OCI-LY3 (cell line): Measurements from ENCODE around the gene TNNI2.

Experiments
- H2AFZ ChIP-seq: fragments of 200-600, 300-600 bp; shearing (Covaris generic); 2 replicates; pipeline ENCODE4 v1.6.0; 2014; ENCODE audit warnings: antibody characterized with exemption, low read depth, low read length
- H3K27ac ChIP-seq: fragments of 200-600, 300-600 bp; sonication (generic); 2 replicates; pipeline ENCODE4 v1.5.1; 2014; ENCODE audit warnings: mild to moderate bottlenecking, low read length, moderate library complexity, mixed read lengths
- H3K27me3 ChIP-seq: fragments of 200-600, 300-600 bp; sonication (generic); 2 replicates; pipeline ENCODE4 v1.6.1; 2014; ENCODE audit warnings: low read depth, low read length, mixed read lengths
- H3K36me3 ChIP-seq: fragments of 200-600, 300-600 bp; sonication (generic); replicated peaks from 2 replicates; pipeline ENCODE3; 2014; ENCODE audit warnings: low read depth, low read length, mixed read lengths
- H3K4me1 ChIP-seq: fragments of 300-600, 200-600 bp; sonication (generic); 2 replicates; pipeline ENCODE4 v1.6.1; 2014; ENCODE audit warnings: low read length, mixed read lengths
- H3K4me2 ChIP-seq: fragments of 200-600, 300-600 bp; sonication (generic); 2 replicates; pipeline ENCODE4 v1.6.1; 2014; ENCODE audit warnings: low read length, mixed read lengths
- H3K4me3 ChIP-seq: fragments of 300-600, 200-600 bp; sonication (generic); 2 replicates; pipeline ENCODE4 v1.5.1; 2014; ENCODE audit warnings: antibody characterized with exemption, mild to moderate bottlenecking, low read length, moderate library complexity
- H3K79me2 ChIP-seq: fragments of 300-600, 200-600 bp; shearing (Covaris generic); 2 replicates; pipeline ENCODE4 v1.6.1; 2014; ENCODE audit warnings: mild to moderate bottlenecking, low read length, mixed read lengths
- H3K9ac ChIP-seq: fragments of 300-600, 200-600 bp; shearing (Covaris generic); 2 replicates; pipeline ENCODE4 v1.6.0; 2014; ENCODE audit warnings: mild to moderate bottlenecking, low read length, moderate library complexity
- H3K9me3 ChIP-seq: fragments of 200-600, 300-600 bp; shearing (Covaris generic); 2 replicates; pipeline ENCODE4 v1.6.1; 2014; ENCODE audit warnings: low read length, mixed read lengths; ENCODE audit not compliant: insufficient read depth
- H4K20me1 ChIP-seq: fragments of 200-600, 300-600 bp; sonication (generic); 2 replicates; pipeline ENCODE4 v1.6.1; 2016; ENCODE audit warnings: low read length, mixed read lengths; ENCODE audit not compliant: insufficient read depth
- CTCF ChIP-seq: fragments of 200-600, 300-600 bp; sonication (generic); IDR thresholded peaks from 2 replicates; pipeline ENCODE4 v1.5.1; 2014; ENCODE audit warnings: antibody characterized with exemption, low read length, low read depth
- EZH2phosphoT487 ChIP-seq: fragments of 200-600 bp; shearing (Covaris generic); IDR thresholded peaks from 2 replicates; pipeline ENCODE4 v1.6.1; 2018; ENCODE audit warnings: antibody characterized with exemption, mixed run types, low read depth

TNNI2 gene

GRCh38 chr11:1846453-1846932, 7.7 kb downstream of the TNNI2 start:
- Histone ChIP-seq H3K9ac (no peak overlapping the region), H2AFZ (no peak overlapping the region), H3K4me1 (peaks cover 59% of the 10 kb centered on the region), H3K36me3 (no peaks in the 10 kb centered on the region), H3K27me3 (peaks cover 29% of the 10 kb centered on the region), H3K27ac (no peak overlapping the region), H3K9me3 (peaks cover 3% of the 10 kb centered on the region; the same call in 1 of the 2 replicates), H3K79me2 (peaks cover 3% of the 10 kb centered on the region), H3K4me3 (no peak overlapping the region), H4K20me1 (no peaks in the 10 kb centered on the region), H3K4me2 (no peak overlapping the region)
- TF ChIP-seq CTCF (no peak), EZH2phosphoT487 (no peak)

DNA sequence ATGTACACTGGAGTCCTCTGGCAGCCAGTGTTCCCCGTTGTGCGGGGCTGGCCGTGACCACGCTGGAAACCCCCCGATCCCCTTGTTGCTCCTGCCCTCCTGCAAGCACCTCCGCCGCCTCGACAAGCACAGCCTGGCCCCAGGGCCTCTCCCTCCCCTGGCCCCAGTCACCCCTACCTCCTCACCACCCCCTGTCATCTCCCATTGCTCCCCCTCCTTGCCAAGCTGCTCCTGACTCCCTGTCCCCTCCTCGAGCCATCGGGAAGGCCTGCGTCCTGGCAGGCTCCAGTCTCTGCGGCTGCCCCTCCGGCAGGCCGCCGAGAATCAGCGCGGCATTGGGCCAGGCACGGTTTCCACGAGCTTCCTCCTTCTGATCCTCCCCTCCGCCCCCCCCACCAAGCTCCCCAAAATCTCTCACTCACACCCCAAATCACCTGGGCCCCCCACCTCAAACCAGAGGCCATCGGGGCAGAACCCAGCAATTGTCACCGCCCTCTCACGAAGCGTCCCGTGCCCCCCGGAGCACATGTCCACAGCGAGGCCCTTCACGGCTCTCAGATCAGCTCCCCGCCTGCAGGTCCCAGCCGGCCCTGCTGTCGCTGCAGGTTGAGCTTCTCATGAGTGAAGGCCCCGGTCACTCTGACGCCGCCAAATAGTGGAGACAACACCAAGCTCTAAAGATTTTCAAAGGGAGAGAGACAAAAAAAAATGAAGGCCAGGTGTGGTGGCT, 8.4 kb downstream of the TNNI2 start:
- H3K4me3 ChIP-seq = no peak overlapping the region
- peaks cover 10% of the 10 kb centered on the region for H3K79me2 ChIP-seq
- no peak overlapping the region for H2AFZ ChIP-seq
- H3K36me3 ChIP-seq = no peaks in the 10 kb centered on the region
- no peak for TF ChIP-seq CTCF
- TF ChIP-seq EZH2phosphoT487 = no peak
- peaks cover 28% of the 10 kb centered on the region for H3K27me3 ChIP-seq
- H3K4me2 ChIP-seq = no peak overlapping the region
- peaks cover 4% of the 10 kb centered on the region; the same call in 1 of the 2 replicates for H3K9me3 ChIP-seq
- no peak overlapping the region for H3K9ac ChIP-seq
- no peak overlapping the region for H3K27ac ChIP-seq
- no peaks in the 10 kb centered on the region for H4K20me1 ChIP-seq
- H3K4me1 ChIP-seq = peaks cover 61% of the 10 kb centered on the region

GRCh38 chr11:1847926-1848639, 9.3 kb downstream of the TNNI2 start:
- no peak overlapping the region for H3K9ac ChIP-seq
- no peak overlapping the region for H3K4me3 ChIP-seq
- H3K27me3 ChIP-seq = peaks cover 28% of the 10 kb centered on the region
- H3K36me3 ChIP-seq = no peaks in the 10 kb centered on the region
- H4K20me1 ChIP-seq = no peaks in the 10 kb centered on the region
- TF ChIP-seq CTCF (no peak), EZH2phosphoT487 (no peak)
- H3K4me1 ChIP-seq = peaks cover 65% of the 10 kb centered on the region
- H3K9me3 ChIP-seq = peaks cover 4% of the 10 kb centered on the region; the same call in 1 of the 2 replicates
- H3K79me2 ChIP-seq = peaks cover 19% of the 10 kb centered on the region
- H3K27ac ChIP-seq = no peak overlapping the region
- H3K4me2 ChIP-seq = no peak overlapping the region
- H2AFZ ChIP-seq = no peak overlapping the region

DNA sequence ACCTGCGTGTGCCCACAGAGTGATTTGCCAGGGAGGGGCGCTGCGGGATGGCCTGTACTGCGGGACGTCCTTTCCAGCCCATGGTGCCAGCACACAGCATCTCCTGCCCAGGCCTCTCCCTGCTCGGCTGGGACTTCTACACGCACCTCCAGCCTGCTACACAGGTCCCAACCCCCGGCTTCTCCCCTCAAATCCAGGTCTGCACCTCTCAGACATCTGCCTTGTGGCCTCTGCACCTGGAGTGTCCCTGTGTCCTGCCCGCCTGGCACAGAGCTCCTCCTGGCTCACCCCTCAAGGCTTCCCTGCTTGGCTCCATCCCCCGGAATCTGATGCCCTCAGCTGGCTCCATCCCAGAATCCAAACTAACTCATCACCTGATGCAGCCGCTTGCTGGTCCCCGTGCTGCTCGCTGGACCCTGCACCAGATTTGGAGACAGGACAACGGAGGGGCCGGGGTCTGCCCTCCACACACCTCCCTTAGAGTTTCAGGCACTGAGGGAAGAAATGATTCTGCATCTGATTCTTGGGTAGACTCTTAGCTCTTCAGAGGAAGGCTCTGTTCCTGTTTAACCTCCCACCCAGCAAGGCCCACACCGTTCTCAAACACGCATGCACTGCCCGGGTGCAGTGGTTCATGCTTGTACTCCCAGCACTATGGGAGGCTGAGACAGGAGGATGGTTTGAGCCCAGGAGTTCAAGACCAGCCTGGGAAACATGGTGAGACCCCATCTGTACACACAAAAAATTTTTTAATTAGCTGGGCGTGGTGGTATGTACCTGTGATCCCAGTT, 10.1 kb downstream of the TNNI2 start:
- Histone ChIP-seq H3K9ac (no peak overlapping the region), H3K27ac (no peak overlapping the region), H2AFZ (no peak overlapping the region), H3K4me3 (no peak overlapping the region), H3K9me3 (peaks cover 4% of the 10 kb centered on the region; the same call in 1 of the 2 replicates), H3K27me3 (peaks cover 24% of the 10 kb centered on the region), H4K20me1 (no peaks in the 10 kb centered on the region), H3K36me3 (peaks cover 5% of the 10 kb centered on the region), H3K4me2 (no peak overlapping the region), H3K4me1 (peaks cover 58% of the 10 kb centered on the region), H3K79me2 (peaks cover 26% of the 10 kb centered on the region)
- no peak for TF ChIP-seq CTCF
